Spleen (tissue), 11 donors: ENCODE data around the gene RC3H2. TPM values are rescaled to one million over a fixed set of nuclear protein-coding genes. Genes with fewer than 3 reads are reported as not detected.
"Not testable (repeated sequence)": the region's sequence is repeated elsewhere in the genome, so short reads cannot be mapped to it uniquely, and the experiment has no call there.

Source experiments
- DNase-seq: peaks from one replicate; pipeline ENCODE4 v3.0.0-alpha.2; 2020
- H3K27ac ChIP-seq, 8 donors: fragments of 200-600 bp; sonication (generic) in 7 of 8; 1 replicate in 4 of 8; 2 replicates in 4 of 8; pipeline versions ENCODE4 v1.5.0 to v1.8.0; 2016 to 2021; ENCODE audit warnings: inconsistent platforms in 4 of 8, mild to moderate bottlenecking in 4 of 8, moderate library complexity in 1 of 8
- H3K27me3 ChIP-seq, 7 donors: fragments of 200-600 bp; sonication (generic) in 6 of 7; replicated peaks in 1 of 7; 1 replicate in 4 of 7; 2 replicates in 3 of 7; pipeline versions ENCODE4 v1.5.0 to v1.8.0; 2016 to 2021; ENCODE audit warnings: inconsistent platforms in 3 of 7, mild to moderate bottlenecking in 1 of 7
- H3K36me3 ChIP-seq, 6 donors: fragments of 200-600 bp; sonication (generic) in 5 of 6; 1 replicate in 4 of 6; 2 replicates in 2 of 6; pipeline versions ENCODE4 v1.5.0 to v1.8.0; 2016 to 2021; ENCODE audit warnings: inconsistent platforms in 2 of 6
- H3K4me1 ChIP-seq, 6 donors: fragments of 200-600 bp; sonication (generic) in 5 of 6; 1 replicate in 3 of 6; 2 replicates in 3 of 6; pipeline versions ENCODE4 v1.5.0 to v1.8.0; 2016 to 2021; ENCODE audit warnings: inconsistent platforms in 3 of 6
- H3K4me3 ChIP-seq, 8 donors: fragments of 200-600 bp; sonication (generic) in 7 of 8; 1 replicate in 4 of 8; 2 replicates in 4 of 8; pipeline versions ENCODE4 v1.5.0 to v1.8.0; 2016 to 2021; ENCODE audit warnings: inconsistent platforms in 4 of 8, mild to moderate bottlenecking in 4 of 8, moderate library complexity in 2 of 8
- H3K9me3 ChIP-seq, 8 donors: fragments of 200-600 bp; sonication (generic) in 7 of 8; 1 replicate in 4 of 8; 2 replicates in 4 of 8; pipeline versions ENCODE4 v1.5.0 to v1.8.0; 2016 to 2021; ENCODE audit warnings: inconsistent platforms in 4 of 8
- CTCF ChIP-seq, 11 experiments: fragments of 200-600 bp in 7 of 11; fragments of 450-650 bp in 4 of 11; sonication (generic) in 4 of 11; IDR thresholded peaks in 8 of 11; conservative IDR thresholded peaks in 3 of 11; 1 replicate in 7 of 11; 2 replicates in 4 of 11; pipeline versions ENCODE4 v1.4.0 to v1.8.0; 2016 to 2021; ENCODE audit warnings: antibody characterized with exemption in 11 of 11, inconsistent platforms in 4 of 11, mild to moderate bottlenecking in 1 of 11
- POLR2A ChIP-seq, 3 donors: fragments of 450-650 bp; IDR thresholded peaks; one replicate each; pipeline ENCODE4 v1.5.1; 2017; ENCODE audit warnings: antibody characterized with exemption in 3 of 3, mild to moderate bottlenecking in 1 of 3
- POLR2AphosphoS5 ChIP-seq, 3 donors: sonication (generic); formaldehyde crosslinking; IDR thresholded peaks; one replicate each; pipeline ENCODE4 v1.5.1; 2017; ENCODE audit warnings: antibody characterized with exemption in 3 of 3
- WGBS, 5 donors: extraction: QIAGEN DNeasy Blood & Tissue Kit in 3 of 5; methylation state at CpG; one replicate each; pipeline versions ENCODE4 v1.1.5 to v1.1.7; 2013 to 2018; 5-methylcytosine and 5-hydroxymethylcytosine counted together
- intact Hi-C: fragments of 100-400 bp; cut with DNase I; formaldehyde crosslinking; loops from one replicate; pipeline ENCODE4 v1.15.0; 2023; ENCODE audit warnings: low total_unique reads
- polyA plus RNA-seq, 3 donors: library from polyadenylated mRNA; stranded (reverse); fragments of 200-250 nt; gene quantifications; one replicate each; pipeline ENCODE4 v1.2.1, GENCODE V29; 2013
- total RNA-seq, 7 donors: library from RNA; depleted of rRNA in 3 of 7; stranded (reverse); fragments of >200 nt in 3 of 7; fragmentation: NEBNext Ultra II Directional in 4 of 7; extraction: Animal tissue kit (Norgen Biotek cat#: 25700) in 4 of 7; gene quantifications; one replicate each; pipeline versions ENCODE4 v1.1.0 to v1.2.1, GENCODE V29; 2016 to 2021
- donor health status: healthy with polysubstance abuse.
- donor health status: DM: no; HTN: no; CAD: no; lungs with moderate emphysema.
- donor health status: DM: no; HTN: no; CAD: no.
- donor health status: Bipolar disorder and iron deficiency.
- donor health status: healthy.
- donor health status: DM: no; HTN: no; CAD: no.
- donor health status: DM: yes; HTN: yes; CAD: no.

RC3H2 gene
- total and polyA plus RNA-seq, 10 donors = 8.3 to 78.7 (median 59.4) TPM

DNA sequence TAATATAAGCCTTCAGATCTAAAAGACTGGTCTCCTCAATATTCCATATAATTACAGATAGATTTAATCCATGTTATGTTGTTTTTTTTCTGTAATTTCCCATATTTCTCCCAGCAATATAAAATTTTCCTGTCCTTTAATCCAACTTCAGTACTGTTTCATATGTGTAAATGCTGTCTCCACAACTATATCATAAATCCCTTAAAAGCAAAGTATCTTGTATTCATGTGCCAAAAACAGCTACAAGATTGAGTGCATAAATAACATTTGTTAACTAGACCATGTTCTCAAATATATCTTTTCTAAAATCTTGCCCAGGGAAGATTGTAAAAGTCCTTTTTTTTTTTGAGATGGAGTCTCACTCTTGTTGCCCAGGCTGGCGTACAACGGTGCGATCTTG is 41.8 kb downstream of the RC3H2 start:
- TF ChIP-seq POLR2A (IDR thresholded peaks at IDR 0.05) (no peak), POLR2AphosphoS5 (IDR thresholded peaks at IDR 0.05) (no peak), CTCF (IDR thresholded peaks at IDR 0.05 in 8 of 11, conservative IDR thresholded peaks at IDR 0.05 in 3 of 11) (no peak)

GRCh38 chr9:122860319-122861142 is 44.6 kb downstream of the RC3H2 start:
- TF ChIP-seq POLR2AphosphoS5 (IDR thresholded peaks at IDR 0.05) = no peak
- no peak for TF ChIP-seq POLR2A (IDR thresholded peaks at IDR 0.05)
- TF ChIP-seq CTCF (IDR thresholded peaks at IDR 0.05 in 8 of 11, conservative IDR thresholded peaks at IDR 0.05 in 3 of 11) = no peak
- no peaks in the 10 kb centered on the region for H3K9me3 ChIP-seq
- no peak for DNase-seq
- H3K36me3 ChIP-seq = peaks cover 0 to 99% (median 51%) of the 10 kb centered on the region in 6 donors
- no peak overlapping the region for H3K4me3 ChIP-seq
- no peaks in the 10 kb centered on the region for H3K27me3 ChIP-seq
- 93 to 96% (median 95%) methylated on average over 8 of the region's 8 CpGs for WGBS, 5 donors
- H3K4me1 ChIP-seq = no peaks in the 10 kb centered on the region
- no peak overlapping the region for H3K27ac ChIP-seq
- intact Hi-C loops = no loop called here

More for the DNA sequence above, 41.8 kb downstream of the RC3H2 start:
- intact Hi-C loops = no loop called here
- no peak overlapping the region for H3K27ac ChIP-seq
- no peaks in the 10 kb centered on the region for H3K4me1 ChIP-seq
- H3K36me3 ChIP-seq = peaks cover 0 to 81% (median 24%) of the 10 kb centered on the region in 6 donors
- no peaks in the 10 kb centered on the region for H3K27me3 ChIP-seq
- H3K4me3 ChIP-seq = no peak overlapping the region
- no peak for DNase-seq
- 96 to 99% (median 98%) methylated on average over 3 of the region's 3 CpGs for WGBS, 5 donors
- no peaks in the 10 kb centered on the region for H3K9me3 ChIP-seq

- intact Hi-C loops = no loop called here
- Histone ChIP-seq H3K27me3 (no peaks in the 10 kb centered on the region), H3K4me1 (no peaks in the 10 kb centered on the region), H3K36me3 (peaks cover 6 to 99% (median 60%) of the 10 kb centered on the region in 6 donors), H3K9me3 (no peaks in the 10 kb centered on the region), H3K27ac (no peak overlapping the region), H3K4me3 (no peak overlapping the region)
- no peak for TF ChIP-seq POLR2AphosphoS5 (IDR thresholded peaks at IDR 0.05)
- no peak for TF ChIP-seq POLR2A (IDR thresholded peaks at IDR 0.05)
- TF ChIP-seq CTCF (IDR thresholded peaks at IDR 0.05 in 8 of 11, conservative IDR thresholded peaks at IDR 0.05 in 3 of 11) = no peak
- DNase-seq = no peak
- 94 to 98% (median 97%) methylated on average over 3 of the region's 3 CpGs for WGBS, 5 donors
Observed at GRCh38 chr9:122857815-122858214, 47.3 kb downstream of the RC3H2 start.

- H3K4me1 ChIP-seq, intact Hi-C loops, H3K4me3 ChIP-seq, H3K27ac ChIP-seq, DNase-seq, H3K27me3 ChIP-seq, H3K9me3 ChIP-seq: not testable (repeated sequence)
- peaks cover 8 to 100% (median 77%) of the 10 kb centered on the region in 6 donors for H3K36me3 ChIP-seq
- whole genome bisulfite sequencing, 5 donors = 90 to 100% (median 98%) methylated on average over 3 to 31 of the region's 59 CpGs
Observed at GRCh38 chr9:122852085-122852786, 52.9 kb downstream of the RC3H2 start.
